NCI-H2196 (cell line): ENCODE results near the gene SRSF2.
"Not testable (repeated sequence)": the region's sequence is repeated elsewhere in the genome, so short reads cannot be mapped to it uniquely, and the experiment has no call there.

Source experiments
- DNase-seq: peaks from one replicate; lab custom pipeline; 2025; ENCODE audit not compliant: unreplicated experiment; lab: John Stamatoyannopoulos, UW

The SRSF2 gene

GRCh38 chr17:76722279-76722678 is 14.9 kb downstream of the SRSF2 start:
- no peak for DNase-seq

GRCh38 chr17:76721463-76721862 is 15.7 kb downstream of the SRSF2 start:
- DNase-seq = no peak

DNA sequence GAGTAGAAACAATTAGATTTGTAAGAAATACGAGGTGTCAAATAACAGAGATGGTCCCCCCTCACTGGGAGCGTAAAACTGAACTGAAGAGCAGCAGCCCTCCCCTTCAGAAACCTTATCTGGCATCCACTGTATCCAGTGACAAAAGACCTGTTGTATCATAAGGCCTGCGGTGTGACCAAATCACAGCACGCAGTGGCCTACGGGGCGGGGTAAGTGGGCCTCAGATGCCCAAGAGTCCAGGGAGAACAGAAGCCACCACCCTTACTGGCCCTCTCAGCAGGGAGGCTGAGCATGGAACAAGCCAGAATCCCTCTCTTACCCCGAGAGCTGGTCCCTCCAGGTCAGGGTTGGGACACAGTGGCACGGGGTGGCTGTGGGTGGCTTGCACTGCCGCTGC is 16.2 kb downstream of the SRSF2 start:
- no peak for DNase-seq

DNA sequence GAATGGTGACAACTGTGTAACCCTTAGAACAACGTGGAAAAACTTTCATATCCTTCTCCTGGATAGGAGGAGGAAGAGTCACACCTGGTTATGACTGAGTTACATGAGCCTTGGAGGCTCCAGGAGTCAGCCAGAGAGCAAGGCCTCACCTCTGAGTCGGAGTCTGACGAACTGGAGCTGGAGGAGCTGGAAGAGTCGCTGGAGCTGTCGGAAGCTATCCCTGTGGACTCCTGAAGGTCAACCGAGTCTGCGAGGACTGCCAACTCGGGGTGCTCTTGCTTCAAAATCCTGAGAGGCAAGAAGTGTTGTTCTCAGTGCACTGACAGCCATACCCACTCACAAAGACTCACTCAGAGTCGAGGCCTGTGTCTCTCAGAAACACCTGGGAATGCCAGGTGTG is 16.9 kb downstream of the SRSF2 start:
- no peak for DNase-seq

- no peak for DNase-seq
These were observed 18.6 kb downstream of the SRSF2 start for GRCh38 chr17:76718516-76718915.

GRCh38 chr17:76716839-76717215 is 20.3 kb downstream of the SRSF2 start:
- DNase-seq = no peak

DNA sequence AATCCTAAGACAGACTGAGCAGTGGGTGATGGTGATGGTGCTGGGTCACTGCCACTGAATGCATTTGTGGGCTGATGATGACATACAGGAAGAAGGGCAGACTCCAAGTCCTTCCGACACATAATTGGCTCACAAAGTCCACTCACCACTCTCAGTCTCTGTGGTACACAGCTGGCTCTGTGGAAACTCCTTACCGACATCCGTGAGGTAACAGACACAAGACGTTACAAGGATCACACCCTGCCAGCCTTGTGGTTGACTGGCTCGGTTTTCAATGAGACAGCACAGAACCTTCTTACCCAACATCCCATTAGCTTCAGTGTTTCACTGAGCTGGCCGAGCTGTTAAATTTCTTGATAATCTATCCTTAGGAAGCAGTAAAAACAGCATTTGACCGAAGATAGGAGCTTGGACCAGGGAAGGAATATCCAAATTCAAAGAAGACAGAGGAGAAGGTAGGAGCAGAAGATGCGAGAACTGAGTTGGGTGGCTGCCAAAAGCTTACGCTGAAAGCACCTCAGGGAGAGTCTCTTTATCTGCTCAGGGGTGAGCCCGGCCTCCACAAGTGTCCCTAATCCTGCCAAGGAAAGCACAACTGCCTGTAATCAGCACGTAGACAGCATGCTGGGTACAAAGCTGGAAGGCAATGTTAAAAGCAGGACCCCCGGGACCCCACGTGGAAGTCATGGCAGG is 20.8 kb downstream of the SRSF2 start:
- peak; percentile 38 for DNase-seq

GRCh38 chr17:76715496-76715830 is 21.7 kb downstream of the SRSF2 start:
- no peak for DNase-seq

DNA sequence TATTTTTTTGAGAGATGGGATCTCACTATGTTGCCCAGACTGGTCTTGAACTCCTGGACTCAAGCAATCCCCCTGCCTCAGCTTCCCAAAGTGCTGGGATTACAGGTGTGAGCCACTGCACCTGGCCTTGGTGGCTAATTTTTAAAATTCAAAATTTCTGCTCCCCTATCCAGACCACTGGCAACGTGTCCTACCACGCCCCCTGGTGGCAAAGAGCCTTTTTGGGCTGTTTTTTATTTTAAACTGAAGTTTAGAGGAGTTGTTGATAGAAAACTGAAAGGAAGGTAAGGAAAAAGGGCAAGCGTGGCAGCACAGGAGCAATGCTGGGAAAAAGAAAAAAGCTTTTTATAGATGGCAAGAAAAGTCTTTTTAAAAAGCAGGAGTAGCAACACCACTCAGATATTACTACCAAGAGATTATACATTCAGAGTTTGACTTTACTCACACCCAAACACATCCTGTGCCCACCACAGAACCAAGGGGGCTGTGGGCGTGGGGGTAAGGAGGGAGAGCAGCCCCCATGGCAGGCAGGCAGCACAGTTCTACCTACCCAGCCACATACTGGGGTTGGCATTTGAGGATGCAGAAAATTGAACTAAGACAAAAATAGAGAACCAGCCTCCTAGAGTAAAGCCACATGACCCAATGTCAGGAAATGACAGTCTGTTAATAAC is 22.2 kb downstream of the SRSF2 start:
- peak; percentile 80 for DNase-seq

DNA sequence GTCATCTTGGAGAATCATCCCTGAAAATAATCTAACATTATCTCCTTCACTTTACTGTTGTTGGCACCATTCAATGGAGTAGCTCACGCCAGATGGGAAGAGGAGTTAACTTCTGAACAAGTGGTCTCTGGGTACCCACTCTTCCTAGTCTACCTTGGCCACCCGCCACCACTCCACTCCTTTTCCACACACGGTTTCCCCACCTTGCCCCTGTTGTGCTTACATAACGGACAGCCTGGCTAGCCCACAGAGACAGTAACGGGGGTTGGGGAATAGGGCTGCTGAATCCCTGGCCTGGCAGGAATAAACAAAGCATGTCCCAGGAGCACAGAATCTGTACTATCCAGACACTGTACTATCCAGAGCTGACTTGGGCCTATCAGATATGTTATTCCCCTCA is 22.8 kb downstream of the SRSF2 start:
- no peak for DNase-seq

DNA sequence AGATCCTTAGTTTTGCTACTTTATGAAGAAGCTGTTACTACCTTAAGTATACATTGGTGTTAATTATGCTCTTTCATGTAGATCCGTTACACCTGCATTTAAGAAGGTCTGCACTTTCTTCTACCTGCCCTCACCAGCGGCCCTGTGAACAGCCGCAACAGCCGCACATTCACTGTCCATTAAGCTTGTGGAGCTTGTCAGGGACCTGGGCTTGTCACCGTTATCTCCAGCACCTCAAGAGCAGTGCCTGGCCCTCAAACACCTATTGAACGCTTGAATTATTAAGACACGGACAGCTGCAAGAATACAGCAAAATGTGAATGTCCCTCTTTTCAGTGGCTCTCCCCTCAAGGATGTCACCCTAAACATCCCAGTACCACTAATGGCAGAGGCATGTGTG is 23.4 kb downstream of the SRSF2 start:
- DNase-seq = no peak

DNA sequence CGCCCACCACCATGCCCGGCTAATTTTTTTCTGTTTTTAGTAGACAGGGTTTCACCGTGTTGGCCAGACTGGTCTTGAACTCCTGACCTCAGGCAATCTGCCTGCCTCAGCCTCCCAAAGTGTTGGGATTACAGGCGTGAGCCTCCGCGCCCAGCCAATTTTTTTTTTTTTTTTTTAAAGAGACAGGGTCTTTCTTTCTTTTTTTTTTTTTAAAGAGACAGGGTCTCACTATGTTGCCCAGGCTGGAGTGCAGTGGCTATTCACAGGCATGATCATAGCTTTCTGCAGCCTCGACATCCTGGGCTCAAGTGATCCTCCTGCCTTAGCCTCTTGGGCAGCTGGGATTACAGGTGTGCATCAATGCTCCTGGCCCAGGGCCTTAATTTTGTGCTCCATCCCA is 24.8 kb downstream of the SRSF2 start:
- not testable (repeated sequence) for DNase-seq

DNA sequence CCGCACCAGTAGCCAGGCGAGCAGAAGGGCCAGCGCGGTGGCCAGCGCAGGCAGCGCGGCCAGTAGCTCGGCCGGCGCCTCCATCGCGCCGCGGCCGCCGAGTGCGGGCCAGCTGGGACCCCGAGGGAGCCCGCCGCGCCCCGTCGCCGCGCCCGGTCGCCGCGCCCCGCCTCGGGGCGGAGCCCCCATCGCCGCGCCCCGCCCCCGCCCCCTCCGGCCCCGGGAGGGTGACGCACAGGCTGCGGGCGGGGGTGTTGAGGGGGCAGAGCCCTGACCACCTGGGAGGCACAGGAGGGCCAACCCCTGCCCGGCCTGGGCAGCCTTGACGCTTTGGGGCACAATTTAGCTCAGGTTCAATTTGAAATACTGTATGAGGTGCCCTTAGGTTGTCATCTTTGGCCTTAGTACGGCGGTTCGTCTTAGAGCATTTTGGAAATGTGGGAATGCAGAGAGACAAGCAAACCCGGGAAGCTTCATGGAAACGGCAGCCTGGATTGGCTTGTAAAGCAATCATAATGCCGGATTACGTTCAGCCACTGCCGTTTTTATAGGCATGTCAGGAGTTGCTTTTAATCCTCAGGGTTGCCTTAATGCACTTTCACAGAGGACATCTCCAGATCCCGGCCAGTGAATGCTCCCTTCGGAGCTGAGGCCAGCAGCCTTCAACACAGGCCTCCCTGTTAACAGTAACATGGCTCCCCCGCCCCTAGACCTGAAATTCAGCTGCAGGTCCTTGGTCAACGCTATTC is 26.1 kb downstream of the SRSF2 start, which contains the start of gene MXRA7:
Gene MXRA7 (minus strand): TSS at position 103 of the 749 bp plus-strand sequence. CDS start 19 bp downstream, at position 84.
- DNase-seq = peak; percentile 75

GRCh38 chr17:76709951-76710862 is 26.9 kb downstream of the SRSF2 start:
- DNase-seq = not testable (repeated sequence)

DNA sequence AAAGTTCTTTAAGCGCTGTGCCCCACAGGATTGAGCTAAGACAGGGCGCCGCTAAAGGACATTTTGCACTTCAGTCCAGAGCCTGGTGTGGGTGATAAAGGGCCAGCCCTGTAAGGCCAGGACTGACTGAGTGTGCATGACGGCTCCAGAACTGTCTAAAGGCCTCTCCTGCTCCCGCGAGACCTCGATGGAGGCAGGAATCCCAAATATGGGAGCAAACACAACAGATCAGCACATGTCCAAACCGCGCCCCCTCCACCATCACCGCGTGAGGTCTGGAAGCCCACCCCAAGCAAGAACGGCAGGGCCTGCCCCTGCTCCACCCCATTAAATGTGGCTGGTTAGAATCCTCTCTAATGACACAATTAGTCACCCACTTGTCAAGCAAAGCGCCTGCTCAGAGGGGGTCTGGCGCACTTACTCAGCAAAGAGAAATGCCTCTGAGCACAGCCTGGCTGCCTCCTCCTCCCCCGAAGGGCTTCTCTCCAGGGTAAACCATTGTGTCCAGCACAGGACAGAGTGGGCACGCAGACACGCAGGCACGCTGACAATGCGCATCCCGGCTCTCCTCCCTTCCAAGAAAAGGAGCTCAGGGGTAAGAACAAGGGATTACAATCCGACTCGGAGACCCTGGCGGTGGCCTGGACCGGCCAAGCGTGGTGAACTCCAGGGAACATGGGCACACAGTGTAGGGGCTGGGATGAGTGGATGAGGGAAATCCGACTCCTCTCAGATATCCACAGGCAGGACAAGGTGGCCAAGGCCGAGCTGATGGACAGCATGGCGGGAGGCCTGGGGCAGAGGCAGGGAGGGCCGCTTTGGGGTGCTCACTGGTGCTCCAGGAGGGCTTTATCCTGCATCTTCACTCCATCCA is 27.8 kb downstream of the SRSF2 start:
- no peak for DNase-seq

DNA sequence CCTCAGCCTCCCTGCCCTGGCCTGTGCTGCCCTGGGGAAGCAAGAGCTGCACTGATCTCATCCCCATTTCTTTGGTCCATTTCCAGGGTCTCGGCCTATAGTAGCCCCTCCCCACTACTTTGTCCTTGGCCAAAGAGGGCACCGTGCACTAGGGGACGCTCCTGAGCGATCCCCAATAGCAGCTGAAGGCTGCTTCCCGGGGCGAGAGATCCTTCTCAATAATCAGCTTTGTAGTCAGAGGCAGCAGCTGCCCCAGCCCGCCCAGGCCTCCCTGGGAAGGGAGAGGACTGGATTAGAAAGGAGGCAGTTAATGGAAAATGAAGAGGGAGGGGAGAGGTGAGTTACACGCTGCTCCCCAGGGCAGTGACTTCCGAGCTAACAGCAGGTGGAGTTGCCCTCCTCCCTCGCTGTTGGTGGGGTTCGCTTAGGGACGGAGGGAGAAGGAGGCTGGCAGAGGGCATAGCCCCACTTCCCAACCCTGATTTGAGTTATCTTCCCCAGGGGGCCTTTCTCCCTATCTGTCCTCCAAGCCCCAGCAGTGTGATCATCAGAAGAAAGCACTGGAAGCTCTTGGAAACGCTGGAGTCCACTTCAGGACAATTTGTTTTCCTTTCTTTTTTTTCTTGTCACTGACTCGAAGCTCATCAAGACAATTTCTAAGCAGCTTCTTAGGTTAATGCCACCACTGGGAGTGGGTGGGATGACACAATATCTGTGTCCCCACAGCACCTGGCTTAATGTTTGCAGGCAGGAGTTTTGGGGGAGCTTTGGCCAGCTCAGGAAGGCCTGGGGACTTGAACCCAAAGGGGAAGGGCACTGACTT is 28.9 kb downstream of the SRSF2 start:
- no peak for DNase-seq

DNA sequence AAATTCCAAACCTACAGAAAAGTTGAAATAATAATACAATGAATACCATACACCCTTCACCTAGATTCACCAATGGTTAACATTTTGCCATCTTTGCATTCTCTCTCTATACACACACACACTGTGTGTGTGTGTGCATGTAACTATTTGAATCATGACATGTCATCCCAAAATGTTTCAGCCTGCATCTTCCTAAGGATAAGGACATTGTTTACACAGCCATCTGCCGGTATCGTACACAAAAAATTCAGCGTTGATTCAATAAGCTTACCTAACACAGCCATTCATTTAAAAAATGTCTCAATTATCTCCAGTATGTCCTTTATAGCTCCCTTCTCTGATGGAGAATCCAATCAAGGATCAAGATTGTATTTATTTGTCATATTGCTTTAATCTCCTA is 30.3 kb downstream of the SRSF2 start:
- DNase-seq = no peak

DNA sequence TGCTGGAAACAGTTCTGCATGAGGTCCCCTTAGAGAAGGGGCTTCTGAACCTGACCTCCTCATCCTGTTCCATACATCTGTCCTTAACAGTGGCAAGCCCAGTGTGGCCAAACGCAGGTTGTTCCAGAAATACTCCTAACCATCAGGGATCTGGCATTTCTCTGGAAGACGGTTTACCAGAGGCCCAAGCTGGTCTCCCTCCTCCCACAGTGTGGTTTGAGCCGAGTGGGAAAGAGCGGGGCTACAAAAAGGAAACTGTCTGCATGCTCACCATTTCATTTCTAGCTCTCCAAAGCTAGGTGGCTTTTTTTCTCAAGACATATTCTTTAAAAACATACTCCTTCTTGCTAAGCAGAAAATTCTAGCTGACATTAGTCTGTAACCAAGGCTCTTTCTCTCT is 32.3 kb downstream of the SRSF2 start:
- no peak for DNase-seq

- DNase-seq = no peak
These were observed 34.0 kb downstream of the SRSF2 start for GRCh38 chr17:76702941-76703637.
